ENCODE data around the gene ILRUN. TPM values are rescaled to one million over a fixed set of nuclear protein-coding genes. Genes with fewer than 3 reads are reported as not detected.

ILRUN gene
- total and polyA plus RNA-seq, 9 of the 15 experiments (the other 6 are each of a cell fraction or from before 2014, with no cell fraction given), result 24.9 to 78.9 (median 53.4) TPM

DNA sequence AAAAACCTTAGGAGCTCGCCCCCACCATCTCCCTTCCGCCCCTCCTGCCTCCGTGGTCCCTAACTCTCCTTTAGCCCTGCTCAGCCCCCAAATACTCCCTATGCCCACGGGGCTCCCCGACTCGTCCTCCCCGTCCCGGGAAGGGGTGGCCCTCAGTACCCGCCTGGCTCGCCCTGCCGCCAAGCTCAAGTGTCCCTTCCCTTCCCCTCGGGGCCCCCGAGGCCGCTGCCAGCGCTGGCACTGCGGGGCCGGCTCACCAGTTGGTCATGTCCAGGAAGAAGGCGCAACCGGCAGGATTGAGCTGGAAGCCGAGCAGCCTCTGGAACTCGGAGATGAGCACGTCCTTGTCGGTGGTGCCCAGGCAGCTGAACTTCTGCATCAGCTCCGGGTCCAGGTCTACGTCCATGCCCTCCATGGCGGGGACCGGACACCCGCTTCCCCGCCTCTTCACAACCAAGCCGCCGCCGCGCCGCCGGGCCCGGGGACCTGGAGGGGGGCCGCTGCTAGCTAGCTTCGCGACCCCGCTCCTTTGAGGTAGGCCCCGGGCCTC is 303 bp downstream of the ILRUN start (continued):
- TF ChIP-seq, protein P1, sequence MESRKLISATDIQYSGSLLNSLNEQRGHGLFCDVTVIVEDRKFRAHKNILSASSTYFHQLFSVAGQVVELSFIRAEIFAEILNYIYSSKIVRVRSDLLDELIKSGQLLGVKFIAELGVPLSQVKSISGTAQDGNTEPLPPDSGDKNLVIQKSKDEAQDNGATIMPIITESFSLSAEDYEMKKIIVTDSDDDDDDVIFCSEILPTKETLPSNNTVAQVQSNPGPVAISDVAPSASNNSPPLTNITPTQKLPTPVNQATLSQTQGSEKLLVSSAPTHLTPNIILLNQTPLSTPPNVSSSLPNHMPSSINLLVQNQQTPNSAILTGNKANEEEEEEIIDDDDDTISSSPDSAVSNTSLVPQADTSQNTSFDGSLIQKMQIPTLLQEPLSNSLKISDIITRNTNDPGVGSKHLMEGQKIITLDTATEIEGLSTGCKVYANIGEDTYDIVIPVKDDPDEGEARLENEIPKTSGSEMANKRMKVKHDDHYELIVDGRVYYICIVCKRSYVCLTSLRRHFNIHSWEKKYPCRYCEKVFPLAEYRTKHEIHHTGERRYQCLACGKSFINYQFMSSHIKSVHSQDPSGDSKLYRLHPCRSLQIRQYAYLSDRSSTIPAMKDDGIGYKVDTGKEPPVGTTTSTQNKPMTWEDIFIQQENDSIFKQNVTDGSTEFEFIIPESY (CRISPR knock-in tag; IDR thresholded peaks at IDR 0.05), result no peak
- TF ChIP-seq ZNF766 (CRISPR knock-in tag; conservative IDR thresholded peaks at IDR 0.05) (no peak), ZBTB1 (CRISPR knock-in tag; IDR thresholded peaks at IDR 0.05; ENCODE audit: borderline replicate concordance, low read depth) (no peak), U2AF1 (optimal IDR thresholded peaks at IDR 0.05; ENCODE audit: low read depth, low read length) (no peak), KLF1 (tag; IDR thresholded peaks at IDR 0.05) (0 out of 2 replicates have a peak, but pooled peaks have one; percentile 12), NR2C1 (IDR thresholded peaks at IDR 0.05) (no peak), NR2C1 (tag; IDR thresholded peaks at IDR 0.05) (no peak)
- TF ChIP-seq, protein P2, sequence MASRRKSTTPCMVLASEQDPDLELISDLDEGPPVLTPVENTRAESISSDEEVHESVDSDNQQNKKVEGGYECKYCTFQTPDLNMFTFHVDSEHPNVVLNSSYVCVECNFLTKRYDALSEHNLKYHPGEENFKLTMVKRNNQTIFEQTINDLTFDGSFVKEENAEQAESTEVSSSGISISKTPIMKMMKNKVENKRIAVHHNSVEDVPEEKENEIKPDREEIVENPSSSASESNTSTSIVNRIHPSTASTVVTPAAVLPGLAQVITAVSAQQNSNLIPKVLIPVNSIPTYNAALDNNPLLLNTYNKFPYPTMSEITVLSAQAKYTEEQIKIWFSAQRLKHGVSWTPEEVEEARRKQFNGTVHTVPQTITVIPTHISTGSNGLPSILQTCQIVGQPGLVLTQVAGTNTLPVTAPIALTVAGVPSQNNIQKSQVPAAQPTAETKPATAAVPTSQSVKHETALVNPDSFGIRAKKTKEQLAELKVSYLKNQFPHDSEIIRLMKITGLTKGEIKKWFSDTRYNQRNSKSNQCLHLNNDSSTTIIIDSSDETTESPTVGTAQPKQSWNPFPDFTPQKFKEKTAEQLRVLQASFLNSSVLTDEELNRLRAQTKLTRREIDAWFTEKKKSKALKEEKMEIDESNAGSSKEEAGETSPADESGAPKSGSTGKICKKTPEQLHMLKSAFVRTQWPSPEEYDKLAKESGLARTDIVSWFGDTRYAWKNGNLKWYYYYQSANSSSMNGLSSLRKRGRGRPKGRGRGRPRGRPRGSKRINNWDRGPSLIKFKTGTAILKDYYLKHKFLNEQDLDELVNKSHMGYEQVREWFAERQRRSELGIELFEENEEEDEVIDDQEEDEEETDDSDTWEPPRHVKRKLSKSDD (conservative IDR thresholded peaks at IDR 0.05; ENCODE audit: low read length), result no peak
- TF ChIP-seq, protein P3, sequence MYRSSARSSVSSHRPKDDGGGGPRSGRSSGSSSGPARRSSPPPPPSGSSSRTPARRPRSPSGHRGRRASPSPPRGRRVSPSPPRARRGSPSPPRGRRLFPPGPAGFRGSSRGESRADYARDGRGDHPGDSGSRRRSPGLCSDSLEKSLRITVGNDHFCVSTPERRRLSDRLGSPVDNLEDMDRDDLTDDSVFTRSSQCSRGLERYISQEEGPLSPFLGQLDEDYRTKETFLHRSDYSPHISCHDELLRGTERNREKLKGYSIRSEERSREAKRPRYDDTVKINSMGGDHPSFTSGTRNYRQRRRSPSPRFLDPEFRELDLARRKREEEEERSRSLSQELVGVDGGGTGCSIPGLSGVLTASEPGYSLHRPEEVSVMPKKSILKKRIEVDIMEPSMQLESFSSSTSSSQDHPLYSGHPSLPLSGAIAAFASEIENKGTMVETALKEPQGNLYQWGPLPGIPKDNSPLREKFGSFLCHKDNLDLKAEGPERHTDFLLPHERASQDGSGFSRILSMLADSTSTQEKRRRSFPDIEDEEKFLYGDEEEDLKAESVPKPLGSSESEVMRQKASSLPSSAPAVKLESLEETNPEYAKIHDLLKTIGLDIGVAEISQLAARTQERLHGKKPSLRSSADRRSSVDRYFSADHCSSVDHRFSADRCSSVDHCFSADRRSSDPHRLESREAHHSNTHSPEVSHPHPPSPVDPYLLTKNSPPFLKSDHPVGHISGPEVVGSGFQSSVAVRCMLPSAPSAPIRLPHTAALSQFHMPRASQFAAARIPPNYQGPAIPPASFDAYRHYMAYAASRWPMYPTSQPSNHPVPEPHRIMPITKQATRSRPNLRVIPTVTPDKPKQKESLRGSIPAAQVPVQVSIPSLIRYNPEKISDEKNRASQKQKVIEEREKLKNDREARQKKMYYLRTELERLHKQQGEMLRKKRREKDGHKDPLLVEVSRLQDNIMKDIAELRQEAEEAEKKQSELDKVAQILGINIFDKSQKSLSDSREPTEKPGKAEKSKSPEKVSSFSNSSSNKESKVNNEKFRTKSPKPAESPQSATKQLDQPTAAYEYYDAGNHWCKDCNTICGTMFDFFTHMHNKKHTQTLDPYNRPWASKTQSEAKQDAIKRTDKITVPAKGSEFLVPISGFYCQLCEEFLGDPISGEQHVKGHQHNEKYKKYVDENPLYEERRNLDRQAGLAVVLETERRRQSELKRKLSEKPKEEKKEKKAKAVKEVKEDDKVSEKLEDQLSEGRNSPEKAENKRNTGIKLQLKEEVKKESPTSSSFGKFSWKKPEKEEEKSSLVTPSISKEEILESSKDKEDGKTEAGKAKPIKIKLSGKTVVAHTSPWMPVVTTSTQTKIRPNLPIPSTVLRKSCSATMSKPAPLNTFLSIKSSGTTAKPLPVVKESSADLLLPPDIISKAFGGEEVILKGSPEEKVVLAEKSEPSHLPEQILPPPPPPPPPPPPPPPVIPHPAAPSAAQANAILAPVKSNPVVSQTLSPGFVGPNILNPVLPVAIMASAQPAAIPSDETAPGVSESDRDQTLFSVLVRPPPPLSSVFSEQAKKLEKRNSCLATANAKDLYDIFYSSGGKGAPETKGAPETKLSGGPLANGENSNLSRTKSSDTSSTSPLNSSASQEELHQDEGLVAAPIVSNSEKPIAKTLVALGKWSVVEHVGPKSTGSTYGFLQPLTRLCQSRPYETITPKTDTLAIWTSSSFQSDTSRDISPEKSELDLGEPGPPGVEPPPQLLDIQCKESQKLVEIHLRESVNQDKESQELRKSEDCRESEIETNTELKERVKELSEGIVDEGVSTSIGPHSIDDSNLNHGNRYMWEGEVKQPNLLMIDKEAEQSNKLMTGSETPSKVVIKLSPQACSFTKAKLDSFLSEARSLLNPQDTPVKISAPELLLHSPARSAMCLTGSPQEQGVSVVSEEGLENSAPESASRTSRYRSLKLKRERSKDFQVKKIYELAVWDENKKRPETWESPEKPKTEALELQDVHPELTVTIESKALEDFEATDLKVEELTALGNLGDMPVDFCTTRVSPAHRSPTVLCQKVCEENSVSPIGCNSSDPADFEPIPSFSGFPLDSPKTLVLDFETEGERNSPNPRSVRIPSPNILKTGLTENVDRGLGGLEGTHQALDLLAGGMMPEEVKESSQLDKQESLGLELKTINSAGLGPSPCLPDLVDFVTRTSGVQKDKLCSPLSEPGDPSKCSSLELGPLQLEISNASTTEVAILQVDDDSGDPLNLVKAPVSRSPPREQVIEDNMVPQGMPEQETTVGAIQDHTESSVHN (IDR thresholded peaks at IDR 0.05; ENCODE audit: borderline replicate concordance in 1 of 2, low read depth in 1 of 2), result no peak
- TF ChIP-seq, protein P4, sequence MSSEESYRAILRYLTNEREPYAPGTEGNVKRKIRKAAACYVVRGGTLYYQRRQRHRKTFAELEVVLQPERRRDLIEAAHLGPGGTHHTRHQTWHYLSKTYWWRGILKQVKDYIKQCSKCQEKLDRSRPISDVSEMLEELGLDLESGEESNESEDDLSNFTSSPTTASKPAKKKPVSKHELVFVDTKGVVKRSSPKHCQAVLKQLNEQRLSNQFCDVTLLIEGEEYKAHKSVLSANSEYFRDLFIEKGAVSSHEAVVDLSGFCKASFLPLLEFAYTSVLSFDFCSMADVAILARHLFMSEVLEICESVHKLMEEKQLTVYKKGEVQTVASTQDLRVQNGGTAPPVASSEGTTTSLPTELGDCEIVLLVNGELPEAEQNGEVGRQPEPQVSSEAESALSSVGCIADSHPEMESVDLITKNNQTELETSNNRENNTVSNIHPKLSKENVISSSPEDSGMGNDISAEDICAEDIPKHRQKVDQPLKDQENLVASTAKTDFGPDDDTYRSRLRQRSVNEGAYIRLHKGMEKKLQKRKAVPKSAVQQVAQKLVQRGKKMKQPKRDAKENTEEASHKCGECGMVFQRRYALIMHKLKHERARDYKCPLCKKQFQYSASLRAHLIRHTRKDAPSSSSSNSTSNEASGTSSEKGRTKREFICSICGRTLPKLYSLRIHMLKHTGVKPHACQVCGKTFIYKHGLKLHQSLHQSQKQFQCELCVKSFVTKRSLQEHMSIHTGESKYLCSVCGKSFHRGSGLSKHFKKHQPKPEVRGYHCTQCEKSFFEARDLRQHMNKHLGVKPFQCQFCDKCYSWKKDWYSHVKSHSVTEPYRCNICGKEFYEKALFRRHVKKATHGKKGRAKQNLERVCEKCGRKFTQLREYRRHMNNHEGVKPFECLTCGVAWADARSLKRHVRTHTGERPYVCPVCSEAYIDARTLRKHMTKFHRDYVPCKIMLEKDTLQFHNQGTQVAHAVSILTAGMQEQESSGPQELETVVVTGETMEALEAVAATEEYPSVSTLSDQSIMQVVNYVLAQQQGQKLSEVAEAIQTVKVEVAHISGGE (CRISPR knock-in tag; IDR thresholded peaks at IDR 0.05), result no peak

Measured in K562 (cell line).